GM12891 (cell line): ENCODE results near the gene MAPK13.

Experiments used
- POLR2A ChIP-seq: IDR thresholded peaks from 2 replicates; pipeline ENCODE4 v1.6.1; 2011; ENCODE audit warnings: low read depth, low read length, control low read depth
- POLR2AphosphoS5 ChIP-seq: IDR thresholded peaks from 2 replicates; pipeline ENCODE4 v1.6.1; 2011; ENCODE audit warnings: low read depth, low read length, control low read depth
- SPI1 ChIP-seq: IDR thresholded peaks from 2 replicates; pipeline ENCODE4 v1.6.1; 2011; ENCODE audit warnings: low read depth, low read length, control low read depth
- TAF1 ChIP-seq: IDR thresholded peaks from 2 replicates; pipeline ENCODE4 v1.6.1; 2011; ENCODE audit warnings: low read depth, low read length, control low read depth

GRCh38 chr6:36115412-36115811 lies 14.9 kb upstream of the MAPK13 start:
- TF ChIP-seq POLR2AphosphoS5: no peak
- TF ChIP-seq POLR2A: no peak
- no peak for TF ChIP-seq TAF1
- TF ChIP-seq SPI1: no peak
